ELF-1 (cell line): Measurements from ENCODE around the gene ZNF550.

Experiments
- DNase-seq: peaks from one replicate; pipeline ENCODE4 v3.0.0-alpha.2; 2016; ENCODE audit warnings: low read depth, low spot score

ZNF550 gene

GRCh38 chr19:57559404-57560025 lies at the start of gene ZNF550:
Gene ZNF550 (minus strand): TSS chr19:57559863. CDS start chr19:57559682, 181 bp downstream.
- peak; percentile 88 for DNase-seq

- DNase-seq, result no peak
These were observed 47.3 kb upstream of the ZNF550 start for GRCh38 chr19:57606931-57607330.

GRCh38 chr19:57599761-57600383 lies 40.2 kb upstream of the ZNF550 start, which contains the start of gene ZNF530:
Gene ZNF530 (plus strand): TSS chr19:57599885. CDS start chr19:57604346, 4,461 bp downstream.
- peak; percentile 91 for DNase-seq

- no peak for DNase-seq
These were observed 39.7 kb upstream of the ZNF550 start for GRCh38 chr19:57599377-57599760.

- no peak for DNase-seq
These were observed 27.9 kb upstream of the ZNF550 start for GRCh38 chr19:57587529-57587928.

- peak; percentile 96 for DNase-seq
These were observed 24.1 kb upstream of the ZNF550 start, which contains the start of gene ZIK1 for GRCh38 chr19:57583521-57584416. Gene ZIK1 (plus strand): TSS chr19:57584145. CDS start chr19:57584357, 212 bp downstream.

GRCh38 chr19:57583104-57583520 lies 23.4 kb upstream of the ZNF550 start:
- DNase-seq, result no peak

- DNase-seq, result peak; percentile 99
These were observed 19.0 kb upstream of the ZNF550 start, which contains the start of gene ZNF416 for GRCh38 chr19:57578487-57579205. Gene ZNF416 (minus strand): TSS chr19:57578911. CDS start chr19:57578704, 207 bp downstream.

GRCh38 chr19:57576661-57577060 lies 17.0 kb upstream of the ZNF550 start:
- no peak for DNase-seq

- no peak for DNase-seq
These were observed 12.8 kb upstream of the ZNF550 start for GRCh38 chr19:57572415-57572947.

GRCh38 chr19:57570707-57571106 lies 11.0 kb upstream of the ZNF550 start:
- DNase-seq, result no peak

- no peak for DNase-seq
These were observed 7.0 kb upstream of the ZNF550 start for GRCh38 chr19:57566396-57567265.

- DNase-seq, result no peak
These were observed 3.9 kb upstream of the ZNF550 start for GRCh38 chr19:57563547-57563946.

GRCh38 chr19:57560049-57560491 lies 407 bp upstream of the ZNF550 start:
- DNase-seq, result no peak

GRCh38 chr19:57559008-57559403 lies 657 bp downstream of the ZNF550 start:
- DNase-seq, result peak; percentile 33

- DNase-seq, result no peak
These were observed 1.1 kb downstream of the ZNF550 start for GRCh38 chr19:57558525-57558924.

GRCh38 chr19:57557659-57558058 lies 2.0 kb downstream of the ZNF550 start:
- no peak for DNase-seq

- no peak for DNase-seq
These were observed 7.2 kb downstream of the ZNF550 start for GRCh38 chr19:57552432-57552831.

GRCh38 chr19:57546513-57546912 lies 13.2 kb downstream of the ZNF550 start:
- no peak for DNase-seq

- peak; percentile 4 for DNase-seq
These were observed 21.6 kb downstream of the ZNF550 start for GRCh38 chr19:57537953-57538547.
